Tibial artery (tissue), 4 donors: Measurements from ENCODE around the gene IGSF9.

Source experiments
- DNase-seq, 2 donors: peaks; one replicate each; pipeline ENCODE4 v3.0.0-alpha.2; 2019
- H3K27ac ChIP-seq, 2 donors: fragments of 200-600 bp; sonication (generic) in 1 of 2; 1 replicate in 1 of 2; 2 replicates in 1 of 2; pipeline ENCODE4 v1.5.1; 2018 to 2019; ENCODE audit warnings: mild to moderate bottlenecking in 1 of 2
- H3K27me3 ChIP-seq, 2 donors: fragments of 200-600 bp; sonication (generic) in 1 of 2; one replicate each; pipeline versions ENCODE4 v1.5.1 to v1.6.0; 2016 to 2019
- H3K36me3 ChIP-seq, 3 donors: fragments of 200-600 bp; sonication (generic) in 2 of 3; one replicate each; pipeline ENCODE4 v1.5.1; 2016 to 2019; ENCODE audit warnings: mild to moderate bottlenecking in 2 of 3
- H3K4me1 ChIP-seq, 4 donors: fragments of 200-600 bp; sonication (generic) in 2 of 4; 1 replicate in 3 of 4; 2 replicates in 1 of 4; pipeline ENCODE4 v1.5.1; 2016 to 2019
- H3K4me3 ChIP-seq, 2 donors: fragments of 200-600 bp; sonication (generic) in 1 of 2; 1 replicate in 1 of 2; 2 replicates in 1 of 2; pipeline ENCODE4 v1.5.1; 2018 to 2019; ENCODE audit warnings: mild to moderate bottlenecking in 2 of 2
- H3K9me3 ChIP-seq, 3 donors: fragments of 200-600 bp; sonication (generic) in 1 of 3; one replicate each; pipeline ENCODE4 v1.5.1; 2016 to 2019
- CTCF ChIP-seq, 2 experiments: fragments of 200-600 bp in 1 of 2; fragments of 450-650 bp in 1 of 2; IDR thresholded peaks; one replicate each; pipeline ENCODE4 v1.5.1; 2017 to 2019; ENCODE audit warnings: antibody characterized with exemption in 2 of 2, mild to moderate bottlenecking in 1 of 2, moderate library complexity in 1 of 2
- intact Hi-C: fragments of 100-400 bp; cut with DNase I; formaldehyde crosslinking; loops from one replicate; pipeline ENCODE4 v1.15.0; 2023; ENCODE audit warnings: low total_unique reads

The IGSF9 gene

GRCh38 chr1:159958719-159959380 is 13.4 kb upstream of the IGSF9 start:
- Histone ChIP-seq H3K27ac (no peak overlapping the region), H3K9me3 (no peaks in the 10 kb centered on the region), H3K27me3 (peaks cover 0 to 2% of the 10 kb centered on the region in 2 donors), H3K36me3 (no peaks in the 10 kb centered on the region), H3K4me1 (no peaks in the 10 kb centered on the region), H3K4me3 (no peak overlapping the region)
- no peak for TF ChIP-seq CTCF (IDR thresholded peaks at IDR 0.05)
- intact Hi-C loops: no loop called here
- DNase-seq: no peak

GRCh38 chr1:159957824-159958268 is 12.4 kb upstream of the IGSF9 start:
- Histone ChIP-seq H3K4me3 (no peak overlapping the region), H3K36me3 (no peaks in the 10 kb centered on the region), H3K27ac (no peak overlapping the region), H3K27me3 (peaks cover 0 to 12% of the 10 kb centered on the region in 2 donors), H3K4me1 (no peaks in the 10 kb centered on the region), H3K9me3 (no peaks in the 10 kb centered on the region)
- peak in 1 of 2 donors; percentile 58 for DNase-seq
- TF ChIP-seq CTCF (IDR thresholded peaks at IDR 0.05): no peak
- intact Hi-C loops: no loop called here

GRCh38 chr1:159955456-159955855 is 10.0 kb upstream of the IGSF9 start:
- Histone ChIP-seq H3K4me3 (no peak overlapping the region), H3K27ac (no peak overlapping the region), H3K4me1 (no peaks in the 10 kb centered on the region), H3K36me3 (no peaks in the 10 kb centered on the region), H3K9me3 (no peaks in the 10 kb centered on the region), H3K27me3 (peaks cover 0 to 27% of the 10 kb centered on the region in 2 donors)
- TF ChIP-seq CTCF (IDR thresholded peaks at IDR 0.05): no peak
- DNase-seq: no peak
- intact Hi-C loops: no loop called here

- TF ChIP-seq CTCF (IDR thresholded peaks at IDR 0.05): no peak
- peak in 1 of 2 donors; percentile 29 for DNase-seq
- no peak within 1 kb of the TSS for H3K27ac ChIP-seq
- H3K4me3 ChIP-seq: no peak within 1 kb of the TSS
- no peaks in the 10 kb centered on the region for H3K9me3 ChIP-seq
- no peaks in the 10 kb centered on the region for H3K36me3 ChIP-seq
- intact Hi-C loops: no loop called here
- H3K27me3 ChIP-seq: peaks cover 0 to 27% of the 10 kb centered on the region in 2 donors
- peaks cover 0 to 3% (median 0%) of the 10 kb centered on the region in 4 donors for H3K4me1 ChIP-seq
Measured at GRCh38 chr1:159953536-159954515, 8.4 kb upstream of the IGSF9 start, which contains the start of gene SLAMF9. SLAMF9 (minus strand) TSS chr1:159954237; CDS start chr1:159954137, 100 bp downstream.

- Histone ChIP-seq H3K9me3 (no peaks in the 10 kb centered on the region), H3K4me3 (no peak overlapping the region), H3K27ac (no peak overlapping the region), H3K27me3 (peaks cover 0 to 27% of the 10 kb centered on the region in 2 donors), H3K4me1 (peaks cover 0 to 3% (median 0%) of the 10 kb centered on the region in 4 donors), H3K36me3 (no peaks in the 10 kb centered on the region)
- intact Hi-C loops: no loop called here
- DNase-seq: peak in 1 of 2 donors; percentile 17
- no peak for TF ChIP-seq CTCF (IDR thresholded peaks at IDR 0.05)
Measured at GRCh38 chr1:159952932-159953331, 7.5 kb upstream of the IGSF9 start.
